Measurements from ENCODE around the gene GSN. TPM values are rescaled to one million over a fixed set of nuclear protein-coding genes. Genes with fewer than 3 reads are reported as not detected.

Gene GSN
- total and polyA plus RNA-seq, 11 donors = 379 to 2,088 (median 689) TPM

DNA sequence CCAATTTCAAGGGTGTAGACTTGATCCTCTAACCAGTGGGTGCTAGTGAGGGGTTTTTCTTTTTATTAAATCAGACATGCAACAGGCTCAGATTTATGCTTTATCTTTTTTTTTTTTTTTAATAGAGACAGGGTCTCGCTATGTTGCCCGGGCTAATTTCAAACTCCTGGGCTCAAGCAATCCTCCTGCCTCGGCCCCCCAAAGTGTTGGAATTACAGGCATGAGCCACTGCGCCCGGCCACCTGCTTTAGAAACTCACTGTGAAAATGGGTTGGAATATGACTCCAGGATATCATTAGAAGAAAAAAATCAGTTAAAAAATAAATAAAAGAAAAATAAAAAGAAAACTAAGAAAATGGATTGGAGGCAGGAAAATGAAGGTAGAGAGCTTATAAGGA is 51.4 kb downstream of the GSN start:
- DNase-seq = no peak
- Histone ChIP-seq H3K4me1 (peaks cover 4 to 88% (median 59%) of the 10 kb centered on the region in 12 donors), H3K36me3 (peaks cover 3 to 100% (median 95%) of the 10 kb centered on the region in 9 donors), H3K4me3 (no peak overlapping the region), H3K27ac (peak overlapping the region in 11 of 12 donors; percentile 10 to 98 (median 74)), H3K27me3 (no peaks in the 10 kb centered on the region), H3K9me3 (no peaks in the 10 kb centered on the region)
- 89 to 92% (median 90%) methylated on average over 5 of the region's 5 CpGs for WGBS, 4 donors
- intact Hi-C loops (cut with DNase I) = loop anchor here (2.0 to 10.0 kb wide), 11 partner anchors 37 to 107 kb away; partner anchors contain the start of gene GSN (in 3 of the 10)
- TF ChIP-seq POLR2A (IDR thresholded peaks at IDR 0.05) = no peak
- TF ChIP-seq, protein P1, sequence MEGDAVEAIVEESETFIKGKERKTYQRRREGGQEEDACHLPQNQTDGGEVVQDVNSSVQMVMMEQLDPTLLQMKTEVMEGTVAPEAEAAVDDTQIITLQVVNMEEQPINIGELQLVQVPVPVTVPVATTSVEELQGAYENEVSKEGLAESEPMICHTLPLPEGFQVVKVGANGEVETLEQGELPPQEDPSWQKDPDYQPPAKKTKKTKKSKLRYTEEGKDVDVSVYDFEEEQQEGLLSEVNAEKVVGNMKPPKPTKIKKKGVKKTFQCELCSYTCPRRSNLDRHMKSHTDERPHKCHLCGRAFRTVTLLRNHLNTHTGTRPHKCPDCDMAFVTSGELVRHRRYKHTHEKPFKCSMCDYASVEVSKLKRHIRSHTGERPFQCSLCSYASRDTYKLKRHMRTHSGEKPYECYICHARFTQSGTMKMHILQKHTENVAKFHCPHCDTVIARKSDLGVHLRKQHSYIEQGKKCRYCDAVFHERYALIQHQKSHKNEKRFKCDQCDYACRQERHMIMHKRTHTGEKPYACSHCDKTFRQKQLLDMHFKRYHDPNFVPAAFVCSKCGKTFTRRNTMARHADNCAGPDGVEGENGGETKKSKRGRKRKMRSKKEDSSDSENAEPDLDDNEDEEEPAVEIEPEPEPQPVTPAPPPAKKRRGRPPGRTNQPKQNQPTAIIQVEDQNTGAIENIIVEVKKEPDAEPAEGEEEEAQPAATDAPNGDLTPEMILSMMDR (IDR thresholded peaks at IDR 0.05) = no peak
- ATAC-seq = no peak

DNA sequence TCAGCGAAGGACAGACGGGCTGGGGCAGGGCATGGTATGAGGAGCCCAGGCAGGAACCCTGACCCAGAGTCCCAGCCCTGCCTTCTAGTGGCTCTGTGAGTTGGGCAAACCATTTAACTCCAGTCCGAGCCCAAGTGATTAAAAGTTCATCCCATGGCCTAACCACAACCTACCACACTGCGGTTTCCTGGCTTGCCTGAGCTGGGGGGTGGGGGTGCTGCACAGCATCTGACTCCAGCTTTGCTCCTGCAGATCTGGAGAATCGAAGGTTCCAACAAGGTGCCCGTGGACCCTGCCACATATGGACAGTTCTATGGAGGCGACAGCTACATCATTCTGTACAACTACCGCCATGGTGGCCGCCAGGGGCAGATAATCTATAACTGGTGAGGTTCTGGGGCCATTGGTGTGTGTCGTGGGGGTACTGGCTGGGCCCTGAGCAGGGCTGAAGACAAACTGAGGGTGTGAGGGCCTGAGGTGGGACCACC is 53.1 kb downstream of the GSN start:
- H3K27me3 ChIP-seq = no peaks in the 10 kb centered on the region
- H3K4me3 ChIP-seq = no peak overlapping the region
- WGBS, 4 donors = 82 to 94% (median 91%) methylated on average over 6 to 10 of the region's 10 CpGs
- peak overlapping the region in 11 of 12 donors; percentile 26 to 98 (median 85) for H3K27ac ChIP-seq
- intact Hi-C loops (cut with DNase I) = loop anchor here in 6 of 10 donors (2.0 kb wide), 6 partner anchors 50 to 80 kb away; partner anchors contain the start of gene STOM (in 1 of the 6)
- DNase-seq (peak in 1 of 5 donors; percentile 26), ATAC-seq (no peak)
- peaks cover 3 to 100% (median 95%) of the 10 kb centered on the region in 9 donors for H3K36me3 ChIP-seq
- no peaks in the 10 kb centered on the region for H3K9me3 ChIP-seq
- H3K4me1 ChIP-seq = peaks cover 10 to 88% (median 67%) of the 10 kb centered on the region in 12 donors
- no peak for TF ChIP-seq POLR2A (IDR thresholded peaks at IDR 0.05)
- TF ChIP-seq, protein P1 (IDR thresholded peaks at IDR 0.05) = no peak

DNA sequence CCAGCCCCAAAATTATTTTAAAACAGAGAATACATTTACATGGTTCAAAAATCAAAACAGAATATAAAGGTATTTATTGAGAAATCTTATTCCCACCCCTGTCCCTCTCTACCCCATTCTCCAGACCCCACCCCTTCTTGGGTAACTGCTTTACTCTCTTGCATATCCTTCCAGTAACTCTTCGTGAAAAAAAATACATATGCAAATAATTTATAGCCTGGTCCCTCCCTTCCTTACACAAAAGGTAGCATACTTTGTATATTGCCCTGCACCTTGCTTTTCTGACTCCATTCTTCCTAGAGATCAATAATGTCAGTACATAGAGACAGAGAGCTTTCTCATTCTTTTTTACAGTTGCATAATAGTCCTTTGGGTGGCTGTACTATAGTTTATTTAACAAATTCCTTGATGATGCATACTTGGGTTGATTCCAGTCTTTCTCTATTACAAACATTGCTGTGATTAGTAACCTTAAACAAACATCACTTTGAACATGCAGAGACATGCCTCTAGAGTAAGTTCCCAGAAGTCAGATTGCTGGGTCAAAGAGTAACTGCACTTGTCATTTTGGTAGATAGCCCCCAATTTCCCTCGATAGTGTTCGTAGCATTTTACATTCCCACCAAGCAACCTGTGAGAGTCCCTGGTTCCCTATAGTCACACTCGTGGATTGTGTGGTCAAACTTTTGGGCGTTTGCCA is 54.2 kb downstream of the GSN start:
- intact Hi-C loops (cut with DNase I) = no loop called here
- H3K27ac ChIP-seq = peak overlapping the region in 10 of 12 donors; percentile 0 to 98 (median 88)
- H3K27me3 ChIP-seq = no peaks in the 10 kb centered on the region
- DNase-seq (no peak), ATAC-seq (no peak)
- no peaks in the 10 kb centered on the region for H3K9me3 ChIP-seq
- peaks cover 10 to 88% (median 72%) of the 10 kb centered on the region in 12 donors for H3K4me1 ChIP-seq
- H3K36me3 ChIP-seq = peaks cover 3 to 99% (median 93%) of the 10 kb centered on the region in 9 donors
- no peak for TF ChIP-seq POLR2A (IDR thresholded peaks at IDR 0.05)
- TF ChIP-seq, protein P1 (IDR thresholded peaks at IDR 0.05) = no peak
- 72 to 82% (median 75%) methylated on average over 5 of the region's 5 CpGs for whole genome bisulfite sequencing, 4 donors
- no peak overlapping the region for H3K4me3 ChIP-seq

DNA sequence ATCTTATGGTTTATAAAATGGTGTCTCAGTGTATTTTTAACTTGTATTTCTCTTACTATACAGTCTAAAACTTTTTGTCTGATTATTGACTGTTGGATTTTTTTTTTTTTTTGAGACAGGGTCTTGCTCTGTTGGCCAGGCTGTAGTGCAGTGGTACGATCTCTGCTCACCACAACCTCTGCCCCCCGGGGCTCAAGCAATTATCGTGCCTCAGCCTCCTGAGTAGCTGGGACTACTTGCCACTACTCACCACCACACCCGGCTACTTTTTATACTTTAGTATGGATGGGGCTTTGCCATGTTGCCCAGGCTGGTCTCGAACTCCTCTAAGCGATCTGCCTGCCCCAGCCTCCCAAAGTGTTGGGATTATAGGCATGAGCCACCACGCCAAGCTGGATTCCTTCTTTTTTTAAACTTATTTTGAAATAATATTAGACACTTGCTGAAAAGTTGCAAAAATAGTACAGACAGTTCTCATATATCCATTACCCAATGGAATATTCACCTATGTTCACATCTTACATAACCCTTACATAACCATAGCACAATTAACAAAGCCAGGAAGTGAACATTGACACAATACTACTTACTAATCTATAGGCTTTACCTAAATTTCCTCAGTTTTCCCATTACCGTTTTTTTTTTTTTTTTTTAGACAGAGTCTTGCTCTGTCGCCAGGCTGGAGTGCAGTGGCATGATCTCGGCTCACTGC is 54.9 kb downstream of the GSN start:
- H3K27me3 ChIP-seq = no peaks in the 10 kb centered on the region
- peak overlapping the region; percentile 0 to 98 (median 88) for H3K27ac ChIP-seq
- no peaks in the 10 kb centered on the region for H3K9me3 ChIP-seq
- 86 to 92% (median 88%) methylated on average over 10 of the region's 10 CpGs for WGBS, 4 donors
- no peak for TF ChIP-seq POLR2A (IDR thresholded peaks at IDR 0.05)
- TF ChIP-seq, protein P1 (IDR thresholded peaks at IDR 0.05) = no peak
- peaks cover 0 to 99% (median 93%) of the 10 kb centered on the region in 9 donors for H3K36me3 ChIP-seq
- peaks cover 6 to 88% (median 70%) of the 10 kb centered on the region in 12 donors for H3K4me1 ChIP-seq
- peak in 2 of 5 donors; percentile 16 to 19 for DNase-seq
- H3K4me3 ChIP-seq = no peak overlapping the region
- intact Hi-C loops (cut with DNase I) = no loop called here
- ATAC-seq = no peak

All from heart left ventricle (tissue), 16 donors.